SJSA1 (cell line): ENCODE measurements around the gene PITX2. TPM values are rescaled to one million over a fixed set of nuclear protein-coding genes. Genes with fewer than 3 reads are reported as not detected.
"Not testable (repeated sequence)": the region's sequence is repeated elsewhere in the genome, so short reads cannot be mapped to it uniquely, and the experiment has no call there.

ENCODE experiments used
- DNase-seq, 2 experiments: peaks; one replicate each; pipeline ENCODE4 v3.0.0-alpha.2; 2015 to 2020; ENCODE audit warnings: low spot score in 2 of 2, low read depth in 1 of 2
- H3K27ac ChIP-seq: fragments of 250-450 bp; sonication (Bioruptor Pico); 2 replicates; pipeline ENCODE4 v1.5.1; 2020; ENCODE audit warnings: mild to moderate bottlenecking, moderate library complexity
- H3K27me3 ChIP-seq: fragments of 250-450 bp; sonication (Bioruptor Pico); replicated peaks from 2 replicates; pipeline ENCODE4 v1.5.1; 2020; ENCODE audit warnings: mild to moderate bottlenecking, moderate library complexity
- H3K36me3 ChIP-seq: fragments of 250-450 bp; sonication (Bioruptor Pico); 2 replicates; pipeline ENCODE4 v1.5.1; 2020; ENCODE audit warnings: mild to moderate bottlenecking
- H3K4me1 ChIP-seq: fragments of 250-450 bp; sonication (Bioruptor Pico); replicated peaks from 2 replicates; pipeline ENCODE4 v1.6.1; 2021; ENCODE audit warnings: mild to moderate bottlenecking
- H3K4me3 ChIP-seq: fragments of 250-450 bp; sonication (Bioruptor Pico); 2 replicates; pipeline ENCODE4 v1.5.1; 2020; ENCODE audit warnings: mild to moderate bottlenecking
- H3K9me3 ChIP-seq: fragments of 250-450 bp; sonication (Bioruptor Pico); replicated peaks from 2 replicates; pipeline ENCODE4 v1.5.1; 2020; ENCODE audit warnings: mild to moderate bottlenecking
- total RNA-seq: library from RNA; depleted of rRNA; stranded (reverse); fragments of >200 nt; shearing (Covaris generic); gene quantifications from 2 replicates; pipeline ENCODE4 v1.2.3, GENCODE V29; 2014; rRNA removed

The PITX2 gene
- total RNA-seq, 1 experiment from 2014 or later = 21.7 TPM

- 0 out of 2 replicates have a peak, but pooled peaks cover 4% of the 10 kb centered on the region for H3K9me3 ChIP-seq
- no peak for DNase-seq
- no peak overlapping the region for H3K4me3 ChIP-seq
Observed at GRCh38 chr4:110596431-110596830, 26.4 kb downstream of the PITX2 start.

GRCh38 chr4:110595583-110595982, 27.3 kb downstream of the PITX2 start:
- Histone ChIP-seq H3K9me3 (0 out of 2 replicates have a peak, but pooled peaks cover 4% of the 10 kb centered on the region), H3K27ac (no peak overlapping the region), H3K4me3 (no peak overlapping the region), H3K4me1 (no peaks in the 10 kb centered on the region), H3K27me3 (no peaks in the 10 kb centered on the region), H3K36me3 (no peaks in the 10 kb centered on the region)
- no peak for DNase-seq

More at GRCh38 chr4:110596431-110596830, 26.4 kb downstream of the PITX2 start:
- no peaks in the 10 kb centered on the region for H3K27me3 ChIP-seq
- no peak overlapping the region for H3K27ac ChIP-seq
- H3K36me3 ChIP-seq = no peaks in the 10 kb centered on the region
- H3K4me1 ChIP-seq = no peaks in the 10 kb centered on the region

- no peak for DNase-seq
- no peaks in the 10 kb centered on the region for H3K27me3 ChIP-seq
- H3K4me3 ChIP-seq = no peak overlapping the region
- no peak overlapping the region for H3K27ac ChIP-seq
- H3K9me3 ChIP-seq = no peaks in the 10 kb centered on the region
- H3K4me1 ChIP-seq = 0 out of 2 replicates have a peak, but pooled peaks cover 3% of the 10 kb centered on the region
- H3K36me3 ChIP-seq = no peaks in the 10 kb centered on the region
Observed at GRCh38 chr4:110589297-110589696, 33.6 kb downstream of the PITX2 start.

GRCh38 chr4:110587666-110588285, 35.1 kb downstream of the PITX2 start:
- Histone ChIP-seq H3K4me3 (no peak overlapping the region), H3K27me3 (no peaks in the 10 kb centered on the region), H3K9me3 (no peaks in the 10 kb centered on the region), H3K36me3 (no peaks in the 10 kb centered on the region), H3K4me1 (0 out of 2 replicates have a peak, but pooled peaks cover 3% of the 10 kb centered on the region), H3K27ac (no peak overlapping the region)
- DNase-seq = no peak

GRCh38 chr4:110586131-110586850, 36.6 kb downstream of the PITX2 start:
- Histone ChIP-seq H3K4me3 (no peak overlapping the region; the same call in 1 of the 2 replicates), H3K27ac (no peak overlapping the region), H3K36me3 (no peaks in the 10 kb centered on the region), H3K4me1 (0 out of 2 replicates have a peak, but pooled peaks cover 3% of the 10 kb centered on the region), H3K27me3 (no peaks in the 10 kb centered on the region), H3K9me3 (no peaks in the 10 kb centered on the region)
- peak in 1 of 2 experiments; percentile 33 for DNase-seq

- not testable (repeated sequence) for H3K4me1 ChIP-seq, H3K27ac ChIP-seq, H3K36me3 ChIP-seq, H3K27me3 ChIP-seq, H3K9me3 ChIP-seq, H3K4me3 ChIP-seq, DNase-seq
Observed at GRCh38 chr4:110576696-110577095, 46.2 kb downstream of the PITX2 start.

Other genes starting within 250 kb of the PITX2 start
- gene ENPEP, start 146.9 kb downstream of the PITX2 start, total RNA-seq = 12.7 and 16.5 TPM in 2 replicates